ENCODE measurements around the gene HELLS.
"Not testable (repeated sequence)": the region's sequence is repeated elsewhere in the genome, so short reads cannot be mapped to it uniquely, and the experiment has no call there.

HELLS gene

DNA sequence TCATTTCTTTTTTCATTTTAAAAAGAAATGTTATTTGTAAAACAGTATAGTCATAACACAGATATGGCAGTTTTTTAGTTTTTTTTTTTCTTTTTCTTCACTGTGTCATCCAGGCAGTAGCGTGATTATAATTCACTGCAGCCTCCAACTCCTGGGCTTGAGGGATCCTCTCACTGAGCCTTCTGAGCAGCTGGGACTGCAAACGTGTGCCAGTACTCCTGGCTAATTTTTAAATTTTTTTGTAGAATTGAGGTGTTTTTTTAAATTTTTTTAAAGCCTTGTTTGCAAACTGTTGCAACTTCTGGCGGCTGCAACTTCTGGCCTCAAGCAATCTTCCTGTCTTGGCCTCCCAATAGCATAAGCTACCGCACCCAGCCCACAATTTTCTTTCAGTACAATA is 63.0 kb downstream of the HELLS start:
- no peak for DNase-seq

DNA sequence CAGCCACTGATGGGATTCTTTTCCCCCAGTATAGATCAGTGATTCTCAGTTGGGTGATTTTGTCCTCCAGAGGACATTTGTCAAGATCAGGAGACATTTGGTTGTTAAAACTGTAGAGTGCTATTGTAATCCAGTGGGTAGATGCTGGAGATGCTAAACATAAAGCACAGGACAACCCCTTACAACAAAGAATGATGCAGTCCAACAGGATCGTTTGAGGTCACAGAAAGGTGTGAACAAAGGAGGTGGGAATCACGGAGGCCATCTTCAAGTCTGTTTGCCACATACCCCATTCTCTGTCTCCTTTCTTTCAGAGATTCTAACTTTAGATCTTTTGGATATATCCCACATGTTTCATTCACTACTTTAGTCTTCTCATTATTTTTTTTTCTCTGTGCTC is 69.0 kb downstream of the HELLS start:
- no peak for DNase-seq

DNA sequence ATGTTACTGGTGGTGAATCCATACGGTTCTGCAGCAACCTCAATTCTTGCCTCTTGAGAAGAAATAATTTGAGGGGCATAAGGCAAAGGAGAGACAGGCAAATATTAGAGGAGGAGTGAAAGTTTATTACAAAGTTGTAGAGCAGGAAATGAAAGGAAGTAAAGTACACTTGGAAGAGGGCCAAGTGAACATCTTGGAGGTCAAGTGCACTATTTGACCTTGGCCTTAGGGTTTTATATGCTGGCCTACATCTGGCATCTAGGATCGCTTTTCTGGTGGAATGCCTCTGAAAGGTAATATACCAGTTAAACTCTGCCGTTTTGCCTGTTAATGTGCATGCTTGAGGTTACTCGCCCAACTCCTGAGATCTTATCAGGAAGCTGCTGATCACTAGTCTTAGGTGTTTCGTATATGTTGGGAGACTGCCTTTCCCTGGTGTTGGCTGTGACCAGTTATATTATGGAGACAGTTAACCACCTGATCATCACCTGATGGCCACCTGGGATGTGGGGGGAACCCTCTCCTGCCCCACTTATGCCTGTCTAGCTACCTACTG is 71.9 kb downstream of the HELLS start:
- DNase-seq = no peak

DNA sequence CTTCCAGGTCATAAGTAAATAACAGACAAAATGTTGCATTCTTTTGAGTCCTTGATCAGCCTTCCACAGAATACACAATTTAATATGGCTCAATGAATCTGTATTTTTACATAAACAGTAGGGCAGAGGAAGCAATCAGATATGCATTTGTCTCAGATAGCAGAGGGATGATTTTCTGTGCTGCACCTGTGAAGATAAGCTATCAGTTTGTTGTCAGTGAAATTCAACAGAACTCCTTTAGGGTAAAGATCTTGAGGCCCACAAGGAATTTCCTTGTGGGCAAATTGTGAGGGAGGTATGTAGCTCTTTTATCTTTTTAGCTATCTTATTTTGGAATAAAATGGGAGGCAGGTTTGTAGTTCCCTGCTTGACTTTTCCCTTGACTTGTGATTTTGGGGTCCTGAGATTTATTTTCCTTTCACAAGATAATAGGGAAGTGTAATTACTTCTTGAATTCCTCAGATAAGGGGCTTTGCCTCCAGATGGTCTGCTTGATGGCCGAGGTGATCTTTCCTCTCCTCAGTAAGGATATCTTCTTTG is 77.1 kb downstream of the HELLS start:
- no peak for DNase-seq

DNA sequence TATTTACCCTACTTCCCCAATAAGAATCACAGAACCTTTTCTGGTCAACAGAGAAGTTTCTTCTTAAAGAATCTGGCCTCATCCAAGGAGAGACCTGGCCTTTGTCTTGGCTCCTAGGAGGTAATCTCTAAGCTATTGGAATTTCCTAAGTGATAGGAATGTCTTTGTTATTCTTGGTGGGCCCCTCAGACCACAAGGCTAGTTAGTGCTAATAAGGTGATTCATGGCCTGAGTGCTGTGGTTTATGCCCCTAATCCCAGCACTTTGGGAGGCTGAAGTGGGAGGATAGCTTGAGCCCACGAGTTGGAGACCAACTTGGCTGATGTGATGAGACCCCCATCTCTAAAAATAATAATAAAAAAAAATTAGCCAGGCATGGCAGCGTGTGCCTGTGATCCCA is 78.0 kb downstream of the HELLS start:
- DNase-seq = no peak

DNA sequence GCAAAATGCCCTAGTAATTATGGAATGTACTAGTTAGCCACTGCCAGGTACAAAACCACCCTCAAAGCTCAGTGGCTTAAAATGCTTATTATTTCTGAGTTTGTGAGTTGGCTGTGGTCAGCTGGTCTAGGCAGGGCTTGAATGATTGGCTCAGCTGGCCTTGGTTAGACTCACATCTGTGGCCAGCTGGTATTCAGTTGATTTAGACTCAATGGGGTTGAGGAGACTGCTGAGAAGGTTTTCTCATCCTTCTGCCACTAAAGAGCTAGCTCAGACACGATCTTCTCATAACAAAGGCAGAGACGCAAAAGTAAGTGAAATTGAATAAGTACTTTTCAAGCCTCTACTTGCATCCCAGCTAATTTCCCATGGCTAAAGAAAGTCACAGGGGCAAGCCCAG is 80.9 kb downstream of the HELLS start:
- no peak for DNase-seq

DNA sequence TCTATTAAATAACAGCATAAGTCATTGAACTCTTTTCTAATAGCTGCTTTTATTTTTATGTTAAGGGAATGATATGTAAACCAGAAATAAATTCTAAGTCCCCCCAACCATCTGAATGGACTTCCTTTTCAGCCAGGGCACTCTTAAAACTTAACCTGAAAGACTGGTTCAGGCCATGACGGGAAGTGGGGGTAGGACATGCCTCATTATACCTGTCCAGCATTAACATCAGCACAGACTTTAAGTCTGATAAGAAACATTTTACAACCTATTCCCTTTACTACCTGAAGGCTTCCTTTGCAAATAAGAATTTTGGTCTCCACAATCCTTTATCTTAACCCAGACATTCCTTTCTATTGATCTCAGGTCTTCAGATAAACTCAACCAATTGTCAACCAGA is 81.9 kb downstream of the HELLS start:
- DNase-seq = no peak

DNA sequence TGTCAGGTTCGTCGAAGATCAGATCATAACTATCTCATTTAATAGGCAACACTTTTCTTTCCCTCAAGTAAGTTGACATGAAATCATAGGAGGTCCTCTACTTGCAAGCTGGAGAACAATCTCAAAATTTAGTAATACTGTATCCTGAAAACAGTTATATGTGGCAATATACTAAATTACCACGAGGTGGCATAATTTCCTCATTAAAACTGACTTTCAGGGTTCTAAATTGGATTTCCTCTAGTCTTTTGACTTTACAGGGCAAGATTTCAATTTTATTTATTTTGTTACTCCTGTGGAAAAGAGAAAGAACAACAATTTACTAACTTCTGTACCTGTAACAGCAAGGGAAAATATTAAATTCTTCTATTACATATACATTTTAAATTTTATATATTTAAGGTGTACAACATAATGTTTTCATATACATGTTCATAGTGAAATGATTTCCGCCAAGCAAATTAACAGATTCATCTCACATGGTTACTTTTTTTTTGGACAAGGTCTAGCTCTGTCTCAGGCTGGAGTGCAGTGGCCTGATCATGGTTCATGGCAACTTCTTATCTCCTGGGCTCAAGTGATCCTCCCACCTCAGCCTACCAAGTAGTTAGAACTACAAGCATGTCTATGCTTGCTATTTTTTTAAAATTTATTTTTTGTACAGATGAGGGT is 84.6 kb downstream of the HELLS start:
- DNase-seq = peak; percentile 34

DNA sequence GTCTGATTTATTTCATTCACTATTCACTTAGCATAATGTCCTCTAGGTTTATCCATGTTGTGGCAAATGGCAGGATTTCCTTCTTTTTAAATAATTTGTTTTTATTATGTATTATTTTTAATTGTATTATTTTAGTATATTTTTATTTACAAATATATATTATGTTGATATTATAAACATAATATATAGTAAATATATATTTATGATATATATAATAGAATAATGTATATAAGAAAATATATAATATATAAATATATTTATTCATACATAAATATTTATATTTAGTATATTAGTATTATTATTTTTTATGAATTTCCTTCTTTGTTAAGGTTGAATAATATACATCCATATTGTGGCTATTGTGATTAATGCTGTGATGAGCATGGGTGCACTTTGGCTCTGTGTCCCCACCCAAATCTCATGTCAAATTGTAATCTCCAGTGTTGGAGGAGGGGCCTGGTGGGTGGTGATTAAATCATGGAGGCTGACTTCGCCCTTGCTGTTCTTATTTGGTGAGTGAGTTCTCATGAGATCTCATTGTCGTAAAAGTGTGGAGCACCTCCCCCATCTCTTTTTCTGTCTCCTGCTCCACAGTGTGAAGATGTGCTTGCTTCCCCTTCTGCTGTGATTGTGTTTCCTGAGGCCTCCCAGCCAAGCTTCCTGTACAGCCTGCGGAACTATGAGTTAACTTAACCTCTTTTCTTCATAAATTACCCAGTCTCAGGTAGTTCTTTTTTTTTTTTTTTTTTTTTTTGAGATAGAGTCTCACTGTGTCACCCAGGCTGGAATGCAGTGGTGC is 85.7 kb downstream of the HELLS start:
- DNase-seq = no peak

DNA sequence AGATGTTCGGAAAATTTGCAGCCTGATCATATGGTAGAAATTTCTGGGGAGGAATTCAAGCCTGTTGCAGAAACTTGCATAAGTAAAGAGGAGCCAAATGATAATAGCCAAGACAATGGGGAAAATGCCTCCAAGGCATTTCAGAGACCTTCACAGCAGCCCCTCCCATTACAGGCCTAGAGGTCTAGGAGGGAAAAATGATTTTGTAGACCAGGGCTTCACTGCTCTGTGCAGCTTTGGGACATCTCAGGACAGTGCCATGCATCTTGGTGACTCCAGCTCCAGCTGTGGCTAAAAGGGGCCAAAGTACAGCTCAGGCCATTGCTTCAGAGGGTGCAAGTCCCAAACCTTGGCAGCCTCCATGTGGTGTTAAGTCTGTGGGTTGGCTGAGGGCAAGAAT is 87.4 kb downstream of the HELLS start:
- no peak for DNase-seq

DNA sequence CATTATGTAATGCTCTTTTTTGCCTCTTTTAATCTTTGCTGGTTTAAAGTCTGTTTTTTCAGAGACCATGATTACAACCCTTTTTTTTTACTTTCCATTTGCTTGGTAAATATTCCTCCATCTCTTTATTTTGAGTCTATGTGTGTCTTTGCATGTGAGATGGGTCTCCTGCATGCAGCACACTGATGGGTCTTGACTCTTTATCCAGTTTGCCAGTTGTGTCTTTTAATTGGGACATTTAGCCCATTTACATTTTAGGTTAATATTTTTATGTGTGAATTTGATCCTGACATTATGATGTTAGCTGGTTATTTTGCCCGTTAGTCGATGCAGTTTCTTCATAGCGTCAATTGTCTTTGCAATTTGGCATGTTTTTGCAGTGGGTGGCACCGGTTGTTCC is 92.5 kb downstream of the HELLS start:
- DNase-seq = not testable (repeated sequence)

DNA sequence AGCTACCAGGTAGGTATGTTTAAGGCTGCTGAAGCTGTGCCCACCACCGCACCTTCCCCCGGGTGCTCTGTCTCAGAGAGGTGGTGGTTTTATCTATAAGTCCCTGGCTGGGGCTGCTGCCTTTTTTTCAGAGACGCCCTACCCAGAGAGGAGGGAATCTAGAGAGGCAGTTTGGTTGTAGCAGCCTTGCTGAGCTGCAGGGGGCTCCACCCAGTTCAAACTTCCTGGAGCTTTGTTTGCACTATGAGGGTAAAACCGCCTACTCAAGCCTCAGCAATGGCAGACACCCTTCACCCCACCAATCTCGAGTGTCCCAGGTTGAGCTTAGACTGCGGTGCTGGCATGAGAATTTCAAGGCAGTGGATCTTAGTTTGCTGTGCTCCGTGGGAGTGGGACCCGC is 94.3 kb downstream of the HELLS start:
- DNase-seq = no peak

DNA sequence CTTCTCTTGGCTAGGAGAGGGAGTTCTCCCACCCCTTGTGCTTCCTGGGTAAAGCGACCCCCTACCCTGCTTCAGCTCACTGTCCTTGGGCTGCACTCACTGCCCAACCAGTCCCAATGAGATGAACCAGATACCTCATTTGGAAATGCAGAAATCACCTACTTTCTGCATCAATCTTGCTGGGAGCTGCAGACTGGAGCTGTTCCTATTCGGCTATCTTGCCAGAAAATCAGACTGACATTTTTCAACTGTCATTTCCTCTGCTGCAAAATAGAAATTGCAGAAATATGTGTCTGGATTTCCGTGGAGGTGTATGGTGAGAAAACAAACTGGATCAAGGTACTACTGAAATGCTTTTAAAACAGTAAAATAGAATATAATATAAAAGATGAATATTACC is 95.0 kb downstream of the HELLS start:
- no peak for DNase-seq

DNA sequence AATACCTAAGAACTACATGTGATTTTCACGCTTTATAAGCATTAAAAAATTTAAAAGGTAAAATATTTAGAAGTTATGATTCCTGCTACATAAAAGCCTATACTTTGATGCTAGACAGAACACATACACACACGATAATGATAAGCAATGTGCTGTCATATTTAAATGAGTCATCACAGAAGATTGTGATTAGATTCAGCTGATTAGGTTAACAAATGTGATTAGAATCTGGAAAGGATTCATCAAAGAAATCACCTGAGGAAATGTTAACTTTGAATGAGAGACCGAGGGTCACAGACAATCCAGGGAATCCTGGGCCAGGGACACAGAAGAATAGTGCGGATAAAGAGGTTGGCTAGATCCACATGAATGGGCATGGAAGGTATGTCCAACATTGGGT is 95.9 kb downstream of the HELLS start:
- no peak for DNase-seq

DNA sequence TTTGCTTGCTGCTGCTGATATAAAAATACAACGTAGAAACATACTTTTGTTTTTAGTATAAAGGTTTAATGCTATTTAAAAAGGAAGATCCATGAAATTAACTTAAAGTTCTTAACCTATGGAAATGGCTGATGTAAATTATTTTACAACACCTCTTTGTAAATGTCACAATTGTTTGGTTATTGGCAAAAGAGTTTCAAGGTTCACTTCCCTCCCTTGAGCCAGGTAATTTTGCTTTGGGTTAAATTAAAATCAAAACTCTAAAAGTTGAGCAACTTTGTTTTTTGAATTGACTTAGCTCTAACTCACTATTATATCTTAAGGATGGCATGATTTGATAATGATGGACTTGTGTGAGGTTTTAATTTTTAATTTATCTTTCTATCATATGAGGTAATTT is 98.8 kb downstream of the HELLS start:
- DNase-seq = no peak

DNA sequence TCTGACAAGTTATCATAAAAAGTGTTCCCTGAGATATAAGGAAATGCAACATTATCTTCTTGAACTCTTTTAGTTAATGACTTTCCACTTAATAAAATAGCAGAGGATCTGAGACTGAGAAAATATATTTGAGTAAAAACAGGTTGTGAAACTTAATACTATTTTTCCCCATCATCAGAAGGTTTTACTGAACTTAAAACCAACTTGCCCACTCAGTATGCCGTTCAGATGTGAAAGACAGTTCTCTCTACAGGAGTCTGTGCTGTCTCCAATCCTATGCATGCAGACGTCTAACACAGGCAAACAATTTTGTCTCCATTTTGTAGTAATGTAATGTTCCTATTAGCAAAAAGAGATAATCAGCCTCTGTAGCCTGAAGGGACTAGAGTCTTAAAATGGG is 99.7 kb downstream of the HELLS start:
- DNase-seq = no peak

All from NCI-H1694 treated with DMSO at 0.1 percent for 48 hours (cell line).